Astrocyte (in vitro differentiated cells and primary cell): Measurements from ENCODE around the gene RTBDN. TPM values are rescaled to one million over a fixed set of nuclear protein-coding genes. Genes with fewer than 3 reads are reported as not detected.

Experiments used
- DNase-seq: peaks from one replicate; pipeline ENCODE4 v3.0.0-alpha.2; 2010; ENCODE audit warnings: low read depth
- FAIRE-seq: peaks from 2 replicates; lab custom pipeline; 2011; peaks lifted over from hg19 to GRCh38; lab: Jason Lieb, UNC
- H2AFZ ChIP-seq: 2 replicates; pipeline ENCODE4 v1.6.0; 2012; ENCODE audit warnings: low read depth, low read length, inconsistent platforms
- H3K27ac ChIP-seq: 2 replicates; pipeline ENCODE4 v1.5.1; 2011; ENCODE audit warnings: low read depth, low read length, inconsistent platforms
- H3K27me3 ChIP-seq: 2 replicates; pipeline ENCODE4 v1.6.0; 2011; ENCODE audit warnings: low read length, inconsistent platforms; ENCODE audit not compliant: insufficient read depth
- H3K36me3 ChIP-seq: 2 replicates; pipeline ENCODE4 v1.5.1; 2011; ENCODE audit warnings: low read length, inconsistent platforms; ENCODE audit not compliant: insufficient read depth
- H3K4me1 ChIP-seq: 2 replicates; pipeline ENCODE4 v1.5.1; 2011; ENCODE audit warnings: low read length, inconsistent platforms; ENCODE audit not compliant: insufficient read depth
- H3K4me2 ChIP-seq: 2 replicates; pipeline ENCODE4 v1.6.0; 2012; ENCODE audit warnings: low read length, inconsistent platforms
- H3K4me3 ChIP-seq: 2 replicates; pipeline ENCODE4 v1.5.1; 2011; ENCODE audit warnings: low read depth, mild to moderate bottlenecking, low read length, inconsistent platforms; ENCODE audit not compliant: insufficient read depth
- H3K79me2 ChIP-seq: 2 replicates; pipeline ENCODE4 v1.6.0; 2012; ENCODE audit warnings: mild to moderate bottlenecking, low read length, inconsistent platforms; ENCODE audit not compliant: insufficient read depth
- H3K9ac ChIP-seq: 2 replicates; pipeline ENCODE4 v1.6.0; 2012; ENCODE audit warnings: mild to moderate bottlenecking, low read length, inconsistent platforms
- H3K9me3 ChIP-seq: 2 replicates; pipeline ENCODE4 v1.5.1; 2012; ENCODE audit warnings: low read depth, mild to moderate bottlenecking, low read length, inconsistent platforms; ENCODE audit not compliant: insufficient read depth
- H4K20me1 ChIP-seq: 2 replicates; pipeline ENCODE4 v1.6.0; 2012; ENCODE audit warnings: low read length, inconsistent platforms; ENCODE audit not compliant: insufficient read depth
- H3K27ac Mint-ChIP-seq: one replicate; pipeline ENCODE4 v1.8.0; 2021; ENCODE audit warnings: mild to moderate bottlenecking, mixed read lengths; ENCODE audit not compliant: unreplicated experiment
- H3K27me3 Mint-ChIP-seq: one replicate; pipeline ENCODE4 v1.8.0; 2021; ENCODE audit warnings: low read depth, mixed read lengths; ENCODE audit not compliant: unreplicated experiment
- H3K36me3 Mint-ChIP-seq: one replicate; pipeline ENCODE4 v1.8.0; 2021; ENCODE audit warnings: low read depth, mixed read lengths; ENCODE audit not compliant: unreplicated experiment
- H3K4me1 Mint-ChIP-seq: one replicate; pipeline ENCODE4 v1.8.0; 2021; ENCODE audit warnings: low read depth, mixed read lengths; ENCODE audit not compliant: unreplicated experiment
- H3K4me3 Mint-ChIP-seq: one replicate; pipeline ENCODE4 v1.8.0; 2021; ENCODE audit warnings: mild to moderate bottlenecking, moderate library complexity, mixed read lengths; ENCODE audit not compliant: unreplicated experiment
- H3K9me3 Mint-ChIP-seq: one replicate; pipeline ENCODE4 v1.8.0; 2021; ENCODE audit warnings: mild to moderate bottlenecking, mixed read lengths; ENCODE audit not compliant: unreplicated experiment
- EZH2 ChIP-seq: IDR thresholded peaks from 2 replicates; pipeline ENCODE4 v1.6.1; 2012; ENCODE audit warnings: mild to moderate bottlenecking, low read length, inconsistent platforms; ENCODE audit not compliant: insufficient read depth
- total RNA-seq: library from RNA; stranded (reverse); gene quantifications from 2 replicates; pipeline ENCODE4 v1.2.1, GENCODE V29; 2021
- TF ChIP-seq, protein P1 (sequence below): IDR thresholded peaks from 2 replicates; pipeline ENCODE4 v1.5.1; 2011; ENCODE audit warnings: low read depth, mild to moderate bottlenecking, inconsistent platforms, low read length, moderate library complexity; ENCODE audit not compliant: insufficient read depth

Gene RTBDN
- total RNA-seq, 1 donor from 2014 or later, result not detected

DNA sequence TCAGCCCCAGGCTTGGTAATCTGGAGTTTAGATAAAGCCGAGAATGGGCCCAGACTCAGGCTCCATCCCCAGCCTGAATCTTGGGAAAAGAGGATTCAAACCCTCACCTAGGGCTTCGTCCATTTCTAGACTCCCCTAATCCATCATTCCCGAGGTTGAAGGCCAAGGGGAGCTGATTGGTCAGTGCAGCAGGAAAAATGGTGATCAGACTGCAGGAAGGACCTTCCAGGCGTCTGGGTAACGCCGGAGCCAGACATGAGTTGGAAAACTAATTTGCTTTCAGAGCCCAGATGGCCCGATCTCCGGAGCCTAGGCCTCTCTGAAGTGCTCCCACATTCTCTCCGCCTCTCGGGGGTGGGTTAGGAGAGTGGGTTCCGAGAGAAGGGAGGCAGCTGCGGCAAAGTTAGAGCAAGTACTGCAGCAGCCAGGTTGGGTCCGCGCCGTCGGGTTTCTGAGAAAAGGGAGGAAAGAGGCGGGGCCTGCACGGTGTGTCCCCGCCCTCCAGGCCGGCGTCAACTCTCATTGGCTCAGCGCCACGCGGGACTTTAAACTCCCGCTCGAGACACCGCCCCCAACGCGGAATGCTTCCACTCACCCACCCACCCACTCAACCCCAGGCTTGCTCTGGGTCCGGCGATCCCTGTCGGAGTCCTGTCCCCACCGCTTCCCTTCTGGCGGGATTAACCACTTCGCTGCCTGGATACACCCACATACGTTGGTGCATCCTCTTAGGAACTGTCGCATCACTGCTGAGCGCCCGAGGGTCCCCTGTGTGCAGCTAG is 788 bp upstream of the RTBDN start:
- no peak overlapping the region for H2AFZ ChIP-seq
- H3K27me3 Mint-ChIP-seq, result peaks cover 43% of the 10 kb centered on the region
- no peak overlapping the region for H3K27ac ChIP-seq
- no peaks in the 10 kb centered on the region for H3K4me1 ChIP-seq
- H3K36me3 Mint-ChIP-seq, result no peaks in the 10 kb centered on the region
- H3K9ac ChIP-seq, result no peak overlapping the region
- H4K20me1 ChIP-seq, result no peaks in the 10 kb centered on the region
- H3K4me3 ChIP-seq, result no peak overlapping the region
- H3K27ac Mint-ChIP-seq, result no peak overlapping the region
- H3K27me3 ChIP-seq, result peaks cover 62% of the 10 kb centered on the region
- TF ChIP-seq, protein P1, sequence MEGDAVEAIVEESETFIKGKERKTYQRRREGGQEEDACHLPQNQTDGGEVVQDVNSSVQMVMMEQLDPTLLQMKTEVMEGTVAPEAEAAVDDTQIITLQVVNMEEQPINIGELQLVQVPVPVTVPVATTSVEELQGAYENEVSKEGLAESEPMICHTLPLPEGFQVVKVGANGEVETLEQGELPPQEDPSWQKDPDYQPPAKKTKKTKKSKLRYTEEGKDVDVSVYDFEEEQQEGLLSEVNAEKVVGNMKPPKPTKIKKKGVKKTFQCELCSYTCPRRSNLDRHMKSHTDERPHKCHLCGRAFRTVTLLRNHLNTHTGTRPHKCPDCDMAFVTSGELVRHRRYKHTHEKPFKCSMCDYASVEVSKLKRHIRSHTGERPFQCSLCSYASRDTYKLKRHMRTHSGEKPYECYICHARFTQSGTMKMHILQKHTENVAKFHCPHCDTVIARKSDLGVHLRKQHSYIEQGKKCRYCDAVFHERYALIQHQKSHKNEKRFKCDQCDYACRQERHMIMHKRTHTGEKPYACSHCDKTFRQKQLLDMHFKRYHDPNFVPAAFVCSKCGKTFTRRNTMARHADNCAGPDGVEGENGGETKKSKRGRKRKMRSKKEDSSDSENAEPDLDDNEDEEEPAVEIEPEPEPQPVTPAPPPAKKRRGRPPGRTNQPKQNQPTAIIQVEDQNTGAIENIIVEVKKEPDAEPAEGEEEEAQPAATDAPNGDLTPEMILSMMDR, result no peak
- TF ChIP-seq EZH2, result no peak
- H3K4me1 Mint-ChIP-seq, result no peaks in the 10 kb centered on the region
- H3K79me2 ChIP-seq, result no peaks in the 10 kb centered on the region
- no peak overlapping the region for H3K4me3 Mint-ChIP-seq
- no peak overlapping the region for H3K4me2 ChIP-seq
- H3K36me3 ChIP-seq, result no peaks in the 10 kb centered on the region
- DNase-seq (no peak), FAIRE-seq (no peak)
- no peaks in the 10 kb centered on the region for H3K9me3 ChIP-seq
- peaks cover 3% of the 10 kb centered on the region for H3K9me3 Mint-ChIP-seq

- FAIRE-seq (no peak), DNase-seq (no peak)
- H2AFZ ChIP-seq, result no peak overlapping the region
- Mint-ChIP-seq H3K4me3 (peak overlapping the region; percentile 76), H3K4me1 (no peaks in the 10 kb centered on the region), H3K9me3 (peaks cover 3% of the 10 kb centered on the region), H3K36me3 (no peaks in the 10 kb centered on the region), H3K27ac (no peak overlapping the region), H3K27me3 (peaks cover 41% of the 10 kb centered on the region)
- H3K9ac ChIP-seq, result no peak overlapping the region
- H3K79me2 ChIP-seq, result no peaks in the 10 kb centered on the region
- no peak overlapping the region for H3K4me3 ChIP-seq
- H3K27me3 ChIP-seq, result peaks cover 55% of the 10 kb centered on the region
- H3K9me3 ChIP-seq, result no peaks in the 10 kb centered on the region
- TF ChIP-seq EZH2, result peak; percentile 88
- TF ChIP-seq, protein P1, result no peak
- no peaks in the 10 kb centered on the region for H3K4me1 ChIP-seq
- H4K20me1 ChIP-seq, result no peaks in the 10 kb centered on the region
- H3K27ac ChIP-seq, result no peak overlapping the region
- no peaks in the 10 kb centered on the region for H3K36me3 ChIP-seq
- peak overlapping the region; percentile 80 for H3K4me2 ChIP-seq
These were observed 427 bp downstream of the RTBDN start for GRCh38 chr19:12833738-12834565.
